Pancreas (tissue), 10 donors: ENCODE results near the gene FHIT. TPM values are rescaled to one million over a fixed set of nuclear protein-coding genes. Genes with fewer than 3 reads are reported as not detected.

Source experiments
- ATAC-seq, 4 donors: fragments of 200-7000 bp; cut with Tn5 transposase; one replicate each; pipeline versions ENCODE4 v1.8.0 to v1.9.1; 2020; ENCODE audit warnings: mild to moderate bottlenecking in 4 of 4, moderate library complexity in 4 of 4
- DNase-seq, 6 donors: peaks; one replicate each; pipeline ENCODE4 v3.0.0-alpha.2; 2020
- FAIRE-seq: peaks from 2 replicates; lab custom pipeline; 2012; peaks lifted over from hg19 to GRCh38; lab: Jason Lieb, UNC
- H3K27ac ChIP-seq, 4 donors: fragments of 200-600 bp; sonication (generic); 1 replicate in 3 of 4; 2 replicates in 1 of 4; pipeline versions ENCODE4 v1.5.0 to v1.8.0; 2020
- H3K27me3 ChIP-seq, 4 donors: fragments of 200-600 bp; one replicate each; pipeline ENCODE4 v1.8.0; 2021
- H3K36me3 ChIP-seq, 3 donors: fragments of 200-600 bp; sonication (generic) in 1 of 3; one replicate each; pipeline versions ENCODE4 v1.5.0 to v1.8.0; 2020 to 2021
- H3K4me1 ChIP-seq, 3 donors: fragments of 200-600 bp; one replicate each; pipeline ENCODE4 v1.8.0; 2021
- H3K4me3 ChIP-seq, 4 donors: fragments of 200-600 bp; sonication (generic) in 2 of 4; one replicate each; pipeline versions ENCODE4 v1.5.0 to v1.8.0; 2020 to 2021
- H3K9me3 ChIP-seq, 4 donors: fragments of 200-600 bp; one replicate each; pipeline ENCODE4 v1.8.0; 2021
- WGBS, 2 donors: extraction: QIAGEN DNeasy Blood & Tissue Kit; methylation state at CpG; one replicate each; pipeline ENCODE4 v1.1.7; 2013; 5-methylcytosine and 5-hydroxymethylcytosine counted together
- intact Hi-C, 3 donors: fragments of 100-400 bp; cut with DNase I; formaldehyde crosslinking; loops; one replicate each; pipeline versions ENCODE4 v1.11.1 to v1.14.2; 2022
- polyA plus RNA-seq, 2 donors: library from polyadenylated mRNA; stranded (reverse); fragments of 200-250 nt; gene quantifications; one replicate each; pipeline ENCODE4 v1.2.3, GENCODE V29; 2013
- total RNA-seq, 6 donors: library from RNA; stranded (reverse); fragmentation: NEBNext Ultra II Directional in 4 of 6; extraction: Animal tissue kit (Norgen Biotek cat#: 25700) in 4 of 6; gene quantifications; one replicate each; pipeline versions ENCODE4 v1.2.1 to v1.2.4, GENCODE V29; 2021 to 2023
- TF ChIP-seq, protein P1 (sequence below), 4 donors: fragments of 200-600 bp; sonication (generic) in 3 of 4; IDR thresholded peaks; one replicate each; pipeline versions ENCODE4 v1.5.0 to v1.8.0; 2021; ENCODE audit warnings: antibody characterized with exemption in 4 of 4
- donor health status: healthy with polysubstance abuse.
- donor health status: DM: no; HTN: no; CAD: no; lungs with moderate emphysema.
- donor health status: DM: no; HTN: no; CAD: no.
- donor health status: control.
- donor health status: control.
- donor health status: Bipolar disorder and iron deficiency.
- donor health status: DM: yes; HTN: yes; CAD: no.
- donor health status: DM: no; HTN: no; CAD: no.
- donor health status: DM: no; HTN: no; CAD: no.
- donor health status: DM: yes; HTN: yes; CAD: no.

The FHIT gene
- total and polyA plus RNA-seq, 8 donors: 4.8 to 15.7 (median 8.0) TPM

DNA sequence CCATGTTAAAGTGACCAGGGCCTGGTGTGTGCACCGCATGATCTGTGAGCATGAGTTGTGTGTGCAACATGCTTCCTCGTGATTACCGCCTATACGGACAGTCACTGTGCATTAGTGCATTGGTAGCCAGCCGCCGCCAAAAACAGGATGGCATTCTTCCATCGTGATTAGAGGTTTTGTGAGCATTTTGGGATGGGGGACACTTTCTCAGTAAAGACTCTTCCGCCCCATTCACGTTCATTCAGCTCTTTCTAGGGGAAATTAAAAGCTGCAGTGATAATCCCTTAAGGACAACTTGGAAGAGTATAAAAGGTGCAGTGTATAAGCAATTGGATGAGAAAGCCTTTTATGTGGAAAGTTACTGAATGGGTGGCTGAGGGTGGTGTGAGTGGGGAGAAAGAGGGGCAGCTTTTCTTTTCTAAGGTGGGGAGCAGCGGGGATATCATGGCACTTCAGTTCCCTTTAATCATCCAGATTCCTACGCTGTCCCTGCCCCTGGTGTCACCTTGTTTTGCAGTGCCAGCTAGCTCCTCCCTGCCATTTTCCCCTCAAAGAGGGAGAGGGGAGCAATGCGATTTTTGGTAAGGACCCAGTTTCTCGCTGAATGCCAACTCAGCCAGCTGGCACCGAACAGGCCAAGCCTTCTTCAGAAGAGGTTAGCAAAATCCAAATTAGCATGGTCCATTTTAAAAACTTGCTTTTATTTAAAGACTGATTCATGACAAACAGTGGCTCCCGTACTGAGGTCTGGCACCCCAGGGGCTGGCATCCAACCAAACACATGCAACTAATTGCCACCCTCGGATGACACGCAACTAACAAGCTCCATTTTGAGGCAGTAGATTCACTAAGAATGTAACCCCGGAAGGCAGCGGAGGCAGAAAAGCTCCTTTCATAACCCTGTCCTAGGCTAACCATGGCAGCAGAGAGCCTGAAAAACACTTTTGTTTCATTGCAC is 447.8 kb downstream of the FHIT start:
- Histone ChIP-seq H3K27me3 (no peaks in the 10 kb centered on the region), H3K4me1 (no peaks in the 10 kb centered on the region), H3K9me3 (no peaks in the 10 kb centered on the region), H3K4me3 (no peak overlapping the region), H3K27ac (no peak overlapping the region), H3K36me3 (no peaks in the 10 kb centered on the region)
- WGBS, 2 donors: 92% methylated on average over 19 of the region's 19 CpGs
- TF ChIP-seq, protein P1, sequence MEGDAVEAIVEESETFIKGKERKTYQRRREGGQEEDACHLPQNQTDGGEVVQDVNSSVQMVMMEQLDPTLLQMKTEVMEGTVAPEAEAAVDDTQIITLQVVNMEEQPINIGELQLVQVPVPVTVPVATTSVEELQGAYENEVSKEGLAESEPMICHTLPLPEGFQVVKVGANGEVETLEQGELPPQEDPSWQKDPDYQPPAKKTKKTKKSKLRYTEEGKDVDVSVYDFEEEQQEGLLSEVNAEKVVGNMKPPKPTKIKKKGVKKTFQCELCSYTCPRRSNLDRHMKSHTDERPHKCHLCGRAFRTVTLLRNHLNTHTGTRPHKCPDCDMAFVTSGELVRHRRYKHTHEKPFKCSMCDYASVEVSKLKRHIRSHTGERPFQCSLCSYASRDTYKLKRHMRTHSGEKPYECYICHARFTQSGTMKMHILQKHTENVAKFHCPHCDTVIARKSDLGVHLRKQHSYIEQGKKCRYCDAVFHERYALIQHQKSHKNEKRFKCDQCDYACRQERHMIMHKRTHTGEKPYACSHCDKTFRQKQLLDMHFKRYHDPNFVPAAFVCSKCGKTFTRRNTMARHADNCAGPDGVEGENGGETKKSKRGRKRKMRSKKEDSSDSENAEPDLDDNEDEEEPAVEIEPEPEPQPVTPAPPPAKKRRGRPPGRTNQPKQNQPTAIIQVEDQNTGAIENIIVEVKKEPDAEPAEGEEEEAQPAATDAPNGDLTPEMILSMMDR (IDR thresholded peaks at IDR 0.05): no peak
- FAIRE-seq (no peak), DNase-seq (no peak), ATAC-seq (no peak)
- intact Hi-C loops: no loop called here

DNA sequence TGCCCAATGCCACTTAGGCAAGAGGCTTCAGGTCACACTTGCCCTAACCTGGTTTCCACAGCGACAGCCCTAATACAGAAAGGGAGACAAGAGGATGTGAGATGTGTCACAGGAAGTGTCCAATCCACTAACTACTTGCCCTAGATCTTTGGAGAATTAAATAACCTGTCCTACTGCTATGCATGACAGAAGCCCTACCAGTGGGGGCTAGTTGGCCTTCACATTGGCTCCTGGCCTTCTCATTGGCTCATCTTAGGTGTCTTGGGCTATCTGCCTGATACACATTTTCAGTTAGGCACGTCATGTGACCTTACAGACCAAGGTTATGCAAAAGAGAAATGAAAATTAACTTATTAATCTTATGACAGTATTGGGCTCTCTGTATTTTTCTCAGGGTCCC is 449.9 kb downstream of the FHIT start:
- intact Hi-C loops: no loop called here
- DNase-seq (no peak), FAIRE-seq (no peak), ATAC-seq (no peak)
- TF ChIP-seq, protein P1 (IDR thresholded peaks at IDR 0.05): no peak
- 88 to 91% methylated on average over 2 of the region's 2 CpGs for WGBS, 2 donors
- Histone ChIP-seq H3K4me3 (no peak overlapping the region), H3K27me3 (no peaks in the 10 kb centered on the region), H3K36me3 (no peaks in the 10 kb centered on the region), H3K27ac (no peak overlapping the region), H3K4me1 (no peaks in the 10 kb centered on the region), H3K9me3 (no peaks in the 10 kb centered on the region)

DNA sequence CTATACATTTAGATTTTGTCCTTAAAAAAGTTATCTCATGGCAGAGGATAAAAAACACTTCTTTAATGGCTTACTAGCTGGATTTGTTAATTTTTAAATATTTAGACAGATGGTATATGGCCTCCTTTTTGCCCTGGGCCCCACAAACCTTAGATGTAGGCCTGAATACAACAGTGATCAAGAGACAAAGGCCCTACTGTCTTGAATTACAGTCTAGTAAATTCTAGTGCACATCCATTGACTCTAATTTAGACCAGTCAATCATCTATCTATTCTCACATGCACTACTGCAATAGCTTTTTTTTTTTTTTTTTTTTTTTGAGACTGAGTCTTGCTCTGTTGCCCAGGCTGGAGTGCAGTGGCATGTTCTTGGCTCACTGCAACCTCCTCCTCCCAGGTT is 452.8 kb downstream of the FHIT start:
- ATAC-seq (no peak), DNase-seq (no peak), FAIRE-seq (no peak)
- no peaks in the 10 kb centered on the region for H3K4me1 ChIP-seq
- TF ChIP-seq, protein P1 (IDR thresholded peaks at IDR 0.05): no peak
- H3K27ac ChIP-seq: no peak overlapping the region
- no peaks in the 10 kb centered on the region for H3K36me3 ChIP-seq
- H3K9me3 ChIP-seq: no peaks in the 10 kb centered on the region
- no peaks in the 10 kb centered on the region for H3K27me3 ChIP-seq
- H3K4me3 ChIP-seq: no peak overlapping the region
- intact Hi-C loops: no loop called here

DNA sequence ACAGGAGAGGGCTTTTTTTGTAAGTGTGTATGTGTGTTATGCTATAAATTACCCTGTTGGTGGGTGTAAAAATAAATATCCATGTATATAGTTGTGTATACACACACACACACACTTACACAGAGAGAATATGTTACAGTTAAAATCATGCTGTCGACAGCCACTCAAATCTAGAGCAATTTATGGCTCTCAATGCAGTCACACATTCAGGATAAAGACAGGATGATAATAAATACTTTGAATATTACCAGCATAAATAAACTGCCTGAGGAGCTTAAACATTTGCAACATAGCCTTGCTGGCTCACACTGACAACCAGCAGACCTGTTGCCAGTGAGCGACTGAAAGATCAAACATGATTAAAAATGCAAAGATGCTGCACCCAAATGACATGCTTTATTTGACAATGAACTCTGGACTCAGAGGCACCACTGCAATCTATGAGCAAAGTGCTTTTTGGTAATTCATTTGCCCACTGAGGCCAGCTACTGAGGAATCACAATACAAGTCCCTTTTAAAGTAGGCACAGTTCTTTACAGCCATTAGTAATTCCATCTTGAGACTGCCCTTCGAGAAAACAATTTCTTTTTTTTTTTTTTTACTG is 458.9 kb downstream of the FHIT start:
- FAIRE-seq (no peak), DNase-seq (no peak), ATAC-seq (no peak)
- TF ChIP-seq, protein P1 (IDR thresholded peaks at IDR 0.05): no peak
- Histone ChIP-seq H3K36me3 (no peaks in the 10 kb centered on the region), H3K4me3 (no peak overlapping the region), H3K9me3 (no peaks in the 10 kb centered on the region), H3K27ac (no peak overlapping the region), H3K27me3 (no peaks in the 10 kb centered on the region), H3K4me1 (no peaks in the 10 kb centered on the region)
- intact Hi-C loops: no loop called here
- WGBS, 2 donors: 70% methylated on average over 3 of the region's 3 CpGs

DNA sequence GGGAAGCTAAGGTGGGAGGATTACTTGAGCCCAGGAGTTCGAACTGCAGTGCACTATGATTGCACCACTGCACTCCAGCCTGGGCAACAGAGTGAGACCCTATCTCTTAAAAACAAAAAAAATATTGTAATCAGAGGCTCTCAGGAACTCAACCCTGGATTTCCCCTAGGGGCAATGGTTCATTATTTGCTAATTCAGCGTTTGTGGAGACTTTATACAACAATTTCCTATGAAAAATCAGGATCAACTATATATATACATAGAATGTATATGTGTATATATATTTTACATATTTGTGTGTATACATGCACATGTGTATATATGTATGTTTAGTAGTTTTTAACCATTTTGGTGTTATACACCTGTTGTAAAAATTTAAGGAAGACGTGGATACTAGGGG is 463.1 kb downstream of the FHIT start:
- DNase-seq (no peak), ATAC-seq (no peak), FAIRE-seq (no peak)
- no peaks in the 10 kb centered on the region for H3K4me1 ChIP-seq
- no peak overlapping the region for H3K27ac ChIP-seq
- no peak overlapping the region for H3K4me3 ChIP-seq
- 97 to 98% methylated on average over 3 of the region's 3 CpGs for WGBS, 2 donors
- TF ChIP-seq, protein P1 (IDR thresholded peaks at IDR 0.05): no peak
- intact Hi-C loops: no loop called here
- H3K36me3 ChIP-seq: no peaks in the 10 kb centered on the region
- H3K27me3 ChIP-seq: no peaks in the 10 kb centered on the region
- H3K9me3 ChIP-seq: no peaks in the 10 kb centered on the region
